Suprapubic skin (tissue), 4 donors: ENCODE results near the gene DDX51. TPM values are rescaled to one million over a fixed set of nuclear protein-coding genes. Genes with fewer than 3 reads are reported as not detected.
"Not testable (repeated sequence)": the region's sequence is repeated elsewhere in the genome, so short reads cannot be mapped to it uniquely, and the experiment has no call there.

Source experiments
- DNase-seq, 2 donors: peaks; one replicate each; pipeline ENCODE4 v3.0.0-alpha.2; 2019; ENCODE audit warnings: low spot score in 2 of 2
- H3K27ac ChIP-seq: fragments of 200-600 bp; sonication (generic); one replicate; pipeline ENCODE4 v1.5.1; 2019
- H3K27me3 ChIP-seq: fragments of 200-600 bp; sonication (generic); one replicate; pipeline ENCODE4 v1.5.1; 2019
- H3K36me3 ChIP-seq: fragments of 200-600 bp; sonication (generic); one replicate; pipeline ENCODE4 v1.5.1; 2019
- H3K4me1 ChIP-seq: fragments of 200-600 bp; sonication (generic); one replicate; pipeline ENCODE4 v1.5.1; 2019
- H3K4me3 ChIP-seq: fragments of 200-600 bp; sonication (generic); one replicate; pipeline ENCODE4 v1.5.1; 2019; ENCODE audit warnings: mild to moderate bottlenecking
- H3K9me3 ChIP-seq: fragments of 200-600 bp; sonication (generic); one replicate; pipeline ENCODE4 v1.5.1; 2019
- EP300 ChIP-seq: sonication (generic); formaldehyde crosslinking; IDR thresholded peaks from one replicate; pipeline ENCODE4 v1.6.1; 2017; ENCODE audit warnings: antibody characterized with exemption
- POLR2A ChIP-seq, 2 donors: fragments of 450-650 bp; IDR thresholded peaks; one replicate each; pipeline ENCODE4 v1.6.1; 2017; ENCODE audit warnings: antibody characterized with exemption in 2 of 2, mild to moderate bottlenecking in 2 of 2, moderate library complexity in 2 of 2
- POLR2AphosphoS5 ChIP-seq, 3 donors: sonication (generic); formaldehyde crosslinking; IDR thresholded peaks; one replicate each; pipeline ENCODE4 v1.6.1; 2017; ENCODE audit warnings: antibody characterized with exemption in 3 of 3
- WGBS: methylation state at CpG from one replicate; pipeline ENCODE4 v1.1.5; 2018; 5-methylcytosine and 5-hydroxymethylcytosine counted together
- total RNA-seq, 4 donors: library from RNA; depleted of rRNA; stranded (reverse); fragments of >200 nt; gene quantifications; one replicate each; pipeline ENCODE4 v1.1.0, GENCODE V29; 2016
- TF ChIP-seq, protein P1 (sequence below), 2 donors: fragments of 200-600 bp in 1 of 2; fragments of 450-650 bp in 1 of 2; sonication (generic) in 1 of 2; IDR thresholded peaks; one replicate each; pipeline ENCODE4 v1.5.1; 2016 to 2019; ENCODE audit warnings: antibody characterized with exemption in 2 of 2, mild to moderate bottlenecking in 1 of 2, moderate library complexity in 1 of 2

Gene DDX51
- total RNA-seq, 4 donors from 2014 or later, result 21.1 to 39.6 (median 23.7) TPM

DNA sequence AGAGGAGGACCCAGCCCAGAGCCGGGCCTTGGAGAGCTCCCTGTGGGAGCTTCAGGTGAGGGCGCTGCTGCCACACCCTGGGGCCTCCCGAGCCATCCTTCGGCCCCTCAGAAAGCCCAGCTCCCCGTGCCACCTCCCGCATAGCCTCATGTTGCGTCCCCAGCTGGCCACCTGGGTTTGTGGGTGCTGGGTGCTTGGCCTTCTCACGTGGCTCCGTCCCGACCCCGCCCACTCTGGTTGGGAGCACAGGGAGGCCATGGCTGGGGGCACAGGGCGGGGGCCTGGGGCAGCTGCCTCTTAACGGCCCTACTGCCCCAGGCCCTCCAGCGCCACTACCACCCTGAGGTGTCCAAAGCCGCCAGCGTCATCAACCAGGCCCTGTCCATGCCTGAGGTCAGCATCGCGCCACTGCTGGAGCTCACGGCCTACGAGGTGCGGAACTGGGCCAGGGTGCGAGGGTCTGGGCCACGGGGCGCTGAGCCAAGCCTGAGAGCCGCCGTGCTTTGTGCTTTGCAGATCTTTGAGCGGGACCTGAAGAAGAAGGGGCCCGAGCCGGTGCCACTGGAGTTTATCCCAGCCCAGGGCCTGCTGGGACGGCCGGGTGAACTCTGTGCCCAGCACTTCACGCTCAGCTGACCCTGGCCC lies 7.8 kb upstream of the DDX51 start:
- Histone ChIP-seq H3K4me3 (no peak overlapping the region), H3K27ac (no peak overlapping the region), H3K9me3 (no peaks in the 10 kb centered on the region), H3K4me1 (peaks cover 10% of the 10 kb centered on the region), H3K36me3 (peaks cover 41% of the 10 kb centered on the region), H3K27me3 (no peaks in the 10 kb centered on the region)
- 89% methylated on average over 10 of the region's 32 CpGs for WGBS
- TF ChIP-seq POLR2A (IDR thresholded peaks at IDR 0.05) (no peak), POLR2AphosphoS5 (IDR thresholded peaks at IDR 0.05) (no peak), EP300 (no peak)
- TF ChIP-seq, protein P1, sequence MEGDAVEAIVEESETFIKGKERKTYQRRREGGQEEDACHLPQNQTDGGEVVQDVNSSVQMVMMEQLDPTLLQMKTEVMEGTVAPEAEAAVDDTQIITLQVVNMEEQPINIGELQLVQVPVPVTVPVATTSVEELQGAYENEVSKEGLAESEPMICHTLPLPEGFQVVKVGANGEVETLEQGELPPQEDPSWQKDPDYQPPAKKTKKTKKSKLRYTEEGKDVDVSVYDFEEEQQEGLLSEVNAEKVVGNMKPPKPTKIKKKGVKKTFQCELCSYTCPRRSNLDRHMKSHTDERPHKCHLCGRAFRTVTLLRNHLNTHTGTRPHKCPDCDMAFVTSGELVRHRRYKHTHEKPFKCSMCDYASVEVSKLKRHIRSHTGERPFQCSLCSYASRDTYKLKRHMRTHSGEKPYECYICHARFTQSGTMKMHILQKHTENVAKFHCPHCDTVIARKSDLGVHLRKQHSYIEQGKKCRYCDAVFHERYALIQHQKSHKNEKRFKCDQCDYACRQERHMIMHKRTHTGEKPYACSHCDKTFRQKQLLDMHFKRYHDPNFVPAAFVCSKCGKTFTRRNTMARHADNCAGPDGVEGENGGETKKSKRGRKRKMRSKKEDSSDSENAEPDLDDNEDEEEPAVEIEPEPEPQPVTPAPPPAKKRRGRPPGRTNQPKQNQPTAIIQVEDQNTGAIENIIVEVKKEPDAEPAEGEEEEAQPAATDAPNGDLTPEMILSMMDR (IDR thresholded peaks at IDR 0.05), result no peak
- DNase-seq, result peak; percentile 69 to 79

DNA sequence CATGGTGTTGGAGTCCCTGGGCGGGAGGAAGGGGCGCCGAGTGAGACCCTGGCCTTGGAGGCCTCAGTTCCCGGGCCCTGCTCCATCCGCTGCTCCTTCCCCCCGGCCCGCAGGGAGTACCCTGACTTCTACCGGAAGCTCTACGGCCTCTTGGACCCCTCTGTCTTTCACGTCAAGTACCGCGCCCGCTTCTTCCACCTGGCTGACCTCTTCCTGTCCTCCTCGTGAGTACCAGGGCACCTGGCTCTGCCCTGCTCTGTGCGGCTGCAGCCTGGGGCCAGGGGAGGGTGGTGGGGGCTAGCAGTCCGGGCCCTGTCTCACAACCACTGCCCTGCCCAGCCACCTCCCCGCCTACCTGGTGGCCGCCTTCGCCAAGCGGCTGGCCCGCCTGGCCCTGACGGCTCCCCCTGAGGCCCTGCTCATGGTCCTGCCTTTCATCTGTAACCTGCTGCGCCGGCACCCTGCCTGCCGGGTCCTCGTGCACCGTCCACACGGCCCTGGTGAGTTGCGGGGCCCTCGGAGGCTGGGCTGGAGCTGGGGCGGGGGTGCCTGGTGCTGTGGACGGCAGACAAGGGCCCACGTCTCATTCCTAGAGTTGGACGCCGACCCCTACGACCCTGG lies 7.1 kb upstream of the DDX51 start:
- DNase-seq, result peak; percentile 53 to 77
- Histone ChIP-seq H3K36me3 (peaks cover 43% of the 10 kb centered on the region), H3K4me1 (peaks cover 10% of the 10 kb centered on the region), H3K27ac (no peak overlapping the region), H3K9me3 (no peaks in the 10 kb centered on the region), H3K4me3 (no peak overlapping the region), H3K27me3 (no peaks in the 10 kb centered on the region)
- WGBS, result 96% methylated on average over 20 of the region's 36 CpGs
- no peak for TF ChIP-seq POLR2A (IDR thresholded peaks at IDR 0.05)
- no peak for TF ChIP-seq POLR2AphosphoS5 (IDR thresholded peaks at IDR 0.05)
- TF ChIP-seq EP300, result no peak
- TF ChIP-seq, protein P1 (IDR thresholded peaks at IDR 0.05), result no peak

DNA sequence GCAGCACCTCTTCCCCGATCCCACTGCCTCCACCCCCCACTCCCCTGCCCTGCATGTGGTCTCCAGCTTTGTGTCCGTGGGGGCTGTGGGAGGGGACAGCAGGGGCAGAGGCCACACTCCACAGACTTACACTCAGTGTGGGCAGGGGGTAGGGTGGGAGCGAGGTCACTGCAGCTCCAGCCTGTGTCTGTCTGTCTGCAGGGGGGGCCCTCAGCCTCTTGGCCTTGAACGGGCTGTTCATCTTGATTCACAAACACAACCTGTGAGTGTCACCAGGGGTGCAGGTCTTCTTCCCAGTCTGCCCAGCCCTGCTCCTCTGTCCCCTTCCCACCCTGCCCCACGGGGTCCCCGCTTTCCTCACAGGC lies 6.6 kb upstream of the DDX51 start:
- Histone ChIP-seq H3K27ac (no peak overlapping the region), H3K4me3 (no peak overlapping the region), H3K9me3 (no peaks in the 10 kb centered on the region), H3K36me3 (peaks cover 43% of the 10 kb centered on the region), H3K4me1 (peaks cover 12% of the 10 kb centered on the region), H3K27me3 (no peaks in the 10 kb centered on the region)
- DNase-seq, result peak in 1 of 2 donors; percentile 55
- TF ChIP-seq EP300 (no peak), POLR2AphosphoS5 (IDR thresholded peaks at IDR 0.05) (no peak), POLR2A (IDR thresholded peaks at IDR 0.05) (no peak)
- TF ChIP-seq, protein P1 (IDR thresholded peaks at IDR 0.05), result no peak
- WGBS, result 81% methylated on average over 5 of the region's 6 CpGs

DNA sequence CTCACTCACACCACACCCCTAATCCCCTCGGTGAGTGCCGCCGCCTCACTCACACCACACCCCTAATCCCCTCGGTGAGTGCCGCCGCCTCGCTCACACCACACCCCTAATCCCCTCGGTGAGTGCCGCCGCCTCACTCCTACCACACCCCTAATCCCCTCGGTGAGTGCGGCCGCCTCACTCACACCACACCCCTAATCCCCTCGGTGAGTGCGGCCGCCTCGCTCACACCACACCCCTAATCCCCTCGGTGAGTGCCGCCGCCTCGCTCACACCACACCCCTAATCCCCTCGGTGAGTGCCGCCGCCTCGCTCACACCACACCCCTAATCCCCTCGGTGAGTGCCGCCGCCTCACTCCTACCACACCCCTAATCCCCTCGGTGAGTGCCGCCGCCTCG lies 5.4 kb upstream of the DDX51 start:
- not testable (repeated sequence) for DNase-seq, H3K9me3 ChIP-seq, H3K4me3 ChIP-seq, H3K27ac ChIP-seq, H3K27me3 ChIP-seq
- H3K36me3 ChIP-seq, result peaks cover 43% of the 10 kb centered on the region
- WGBS, result 87% methylated on average over 18 of the region's 32 CpGs
- H3K4me1 ChIP-seq, result peaks cover 25% of the 10 kb centered on the region

DNA sequence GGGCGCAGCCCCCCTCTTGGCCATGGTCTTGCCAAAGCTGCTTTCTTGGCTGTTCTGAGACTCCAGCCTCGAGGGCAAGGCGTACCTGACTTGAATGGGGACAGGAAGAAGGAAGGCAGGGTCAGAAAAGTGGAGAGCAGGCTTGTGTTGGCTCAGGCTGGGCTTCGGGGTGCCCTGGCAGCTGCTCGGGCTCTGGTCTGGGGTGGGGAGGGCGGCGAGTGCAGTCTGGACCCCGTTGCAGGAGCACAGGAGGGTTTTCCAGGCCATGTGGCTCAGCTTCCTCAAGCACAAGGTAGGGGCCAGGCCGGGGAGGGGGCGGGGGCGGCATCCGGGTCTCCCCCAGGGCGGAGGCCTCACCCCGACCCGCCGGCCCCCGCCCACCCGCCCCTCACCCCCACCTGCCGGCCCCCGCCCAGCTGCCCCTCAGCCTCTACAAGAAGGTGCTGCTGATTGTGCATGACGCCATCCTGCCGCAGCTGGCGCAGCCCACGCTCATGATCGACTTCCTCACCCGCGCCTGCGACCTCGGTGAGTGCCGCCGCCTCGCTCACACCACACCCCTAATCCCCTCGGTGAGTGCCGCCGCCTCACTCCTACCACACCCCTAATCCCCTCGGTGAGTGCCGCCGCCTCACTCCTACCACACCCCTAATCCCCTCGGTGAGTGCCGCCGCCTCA lies 4.4 kb upstream of the DDX51 start:
- WGBS, result 93% methylated on average over 31 of the region's 41 CpGs
- no peak for TF ChIP-seq POLR2AphosphoS5 (IDR thresholded peaks at IDR 0.05)
- no peak for TF ChIP-seq POLR2A (IDR thresholded peaks at IDR 0.05)
- TF ChIP-seq, protein P1 (IDR thresholded peaks at IDR 0.05), result no peak
- TF ChIP-seq EP300, result no peak
- Histone ChIP-seq H3K27ac (no peak overlapping the region), H3K4me3 (no peak overlapping the region), H3K36me3 (peaks cover 43% of the 10 kb centered on the region), H3K27me3 (no peaks in the 10 kb centered on the region), H3K4me1 (peaks cover 17% of the 10 kb centered on the region), H3K9me3 (no peaks in the 10 kb centered on the region)
- DNase-seq, result peak; percentile 39 to 68
